ENCODE measurements around the gene RTKN2. TPM values are rescaled to one million over a fixed set of nuclear protein-coding genes. Genes with fewer than 3 reads are reported as not detected.

The RTKN2 gene
- total and polyA plus RNA-seq, 11 donors = 0.01 to 0.14 (median 0.10) TPM; not detected in 5

DNA sequence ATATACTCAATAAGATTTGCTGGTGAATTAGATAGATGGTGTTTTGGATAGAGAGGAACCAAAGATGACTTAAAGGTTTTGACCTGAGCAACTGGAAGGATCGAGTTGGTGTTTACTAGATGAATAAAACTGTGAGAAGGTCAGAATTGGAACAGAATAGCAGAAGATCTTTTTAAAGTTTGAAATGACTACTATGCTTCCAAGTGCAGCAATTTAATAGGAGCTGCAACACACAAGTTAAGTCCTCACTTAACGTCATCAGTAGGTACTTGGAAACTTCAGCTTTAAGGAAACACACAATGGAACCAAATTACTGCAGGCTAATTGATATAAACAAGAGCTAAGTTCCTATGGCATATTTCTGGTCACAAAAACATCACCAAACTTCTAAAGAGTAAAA is 86.5 kb downstream of the RTKN2 start:
- Histone ChIP-seq H3K4me3 (no peak overlapping the region), H3K36me3 (no peaks in the 10 kb centered on the region), H3K27ac (peak overlapping the region in 1 of 12 donors; percentile 38), H3K9me3 (peaks cover 0 to 10% (median 0%) of the 10 kb centered on the region in 12 donors), H3K27me3 (no peaks in the 10 kb centered on the region), H3K4me1 (peaks cover 0 to 5% (median 0%) of the 10 kb centered on the region in 12 donors)
- ATAC-seq (no peak), DNase-seq (no peak)
- WGBS, 4 donors = 77 to 87% (median 83%) methylated on average over 2 of the region's 2 CpGs
- intact Hi-C loops (cut with DNase I) = no loop called here
- no peak for TF ChIP-seq POLR2A (IDR thresholded peaks at IDR 0.05)
- TF ChIP-seq, protein P1, sequence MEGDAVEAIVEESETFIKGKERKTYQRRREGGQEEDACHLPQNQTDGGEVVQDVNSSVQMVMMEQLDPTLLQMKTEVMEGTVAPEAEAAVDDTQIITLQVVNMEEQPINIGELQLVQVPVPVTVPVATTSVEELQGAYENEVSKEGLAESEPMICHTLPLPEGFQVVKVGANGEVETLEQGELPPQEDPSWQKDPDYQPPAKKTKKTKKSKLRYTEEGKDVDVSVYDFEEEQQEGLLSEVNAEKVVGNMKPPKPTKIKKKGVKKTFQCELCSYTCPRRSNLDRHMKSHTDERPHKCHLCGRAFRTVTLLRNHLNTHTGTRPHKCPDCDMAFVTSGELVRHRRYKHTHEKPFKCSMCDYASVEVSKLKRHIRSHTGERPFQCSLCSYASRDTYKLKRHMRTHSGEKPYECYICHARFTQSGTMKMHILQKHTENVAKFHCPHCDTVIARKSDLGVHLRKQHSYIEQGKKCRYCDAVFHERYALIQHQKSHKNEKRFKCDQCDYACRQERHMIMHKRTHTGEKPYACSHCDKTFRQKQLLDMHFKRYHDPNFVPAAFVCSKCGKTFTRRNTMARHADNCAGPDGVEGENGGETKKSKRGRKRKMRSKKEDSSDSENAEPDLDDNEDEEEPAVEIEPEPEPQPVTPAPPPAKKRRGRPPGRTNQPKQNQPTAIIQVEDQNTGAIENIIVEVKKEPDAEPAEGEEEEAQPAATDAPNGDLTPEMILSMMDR (IDR thresholded peaks at IDR 0.05) = no peak

DNA sequence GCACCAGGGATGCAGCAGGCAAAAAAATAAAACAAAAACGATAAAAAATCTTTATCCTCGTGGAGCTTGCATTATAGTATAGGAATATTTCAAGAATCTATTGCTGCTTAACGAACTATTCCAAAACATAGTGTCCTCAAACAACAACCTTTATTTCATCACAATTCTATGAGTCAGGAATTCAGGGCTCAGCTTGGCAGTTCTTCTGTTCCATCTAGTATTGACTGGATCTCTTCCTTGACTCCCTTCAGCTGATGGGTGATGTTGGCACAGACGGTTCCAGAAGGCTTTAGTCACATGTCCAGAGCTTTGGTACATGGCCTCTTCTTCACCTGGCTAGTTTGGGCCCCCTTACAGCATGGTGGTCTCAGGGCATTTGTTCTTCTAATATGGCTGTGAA is 88.0 kb downstream of the RTKN2 start:
- DNase-seq (no peak), ATAC-seq (no peak)
- intact Hi-C loops (cut with DNase I) = no loop called here
- TF ChIP-seq POLR2A (IDR thresholded peaks at IDR 0.05) = no peak
- TF ChIP-seq, protein P1 (IDR thresholded peaks at IDR 0.05) = no peak
- no peak overlapping the region for H3K4me3 ChIP-seq
- peaks cover 0 to under 1% (median 0%) of the 10 kb centered on the region in 12 donors for H3K4me1 ChIP-seq
- 95 to 97% (median 97%) methylated on average over 4 of the region's 4 CpGs for WGBS, 4 donors
- no peaks in the 10 kb centered on the region for H3K36me3 ChIP-seq
- no peak overlapping the region for H3K27ac ChIP-seq
- peaks cover 0 to 10% (median 0%) of the 10 kb centered on the region in 12 donors for H3K9me3 ChIP-seq
- no peaks in the 10 kb centered on the region for H3K27me3 ChIP-seq

DNA sequence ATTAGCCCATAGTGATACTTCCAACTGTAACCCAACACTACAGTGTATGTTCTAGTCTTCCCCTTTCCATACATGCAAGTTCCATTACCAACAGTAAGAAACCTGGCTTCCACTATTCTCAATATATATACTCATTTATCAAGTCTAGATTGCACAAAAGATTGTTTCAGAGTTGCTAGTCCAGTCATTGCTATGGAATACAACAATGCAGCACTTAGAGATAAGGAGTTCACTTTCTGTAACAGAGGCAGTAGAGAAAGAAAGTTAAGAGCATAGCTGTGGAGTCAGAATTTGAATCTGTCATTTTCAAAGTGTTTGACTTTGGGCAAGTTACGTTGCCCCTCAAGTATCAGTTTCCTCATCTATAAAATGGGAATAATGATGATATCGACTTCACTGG is 90.1 kb downstream of the RTKN2 start:
- Histone ChIP-seq H3K27ac (no peak overlapping the region), H3K4me1 (peaks cover 0 to 7% (median 0%) of the 10 kb centered on the region in 12 donors), H3K36me3 (no peaks in the 10 kb centered on the region), H3K27me3 (no peaks in the 10 kb centered on the region), H3K9me3 (peaks cover 0 to 10% (median 0%) of the 10 kb centered on the region in 12 donors), H3K4me3 (no peak overlapping the region)
- ATAC-seq (no peak), DNase-seq (no peak)
- intact Hi-C loops (cut with DNase I) = no loop called here
- 94 to 97% (median 96%) methylated on average over 2 of the region's 2 CpGs for WGBS, 4 donors
- TF ChIP-seq, protein P1 (IDR thresholded peaks at IDR 0.05) = no peak
- no peak for TF ChIP-seq POLR2A (IDR thresholded peaks at IDR 0.05)

DNA sequence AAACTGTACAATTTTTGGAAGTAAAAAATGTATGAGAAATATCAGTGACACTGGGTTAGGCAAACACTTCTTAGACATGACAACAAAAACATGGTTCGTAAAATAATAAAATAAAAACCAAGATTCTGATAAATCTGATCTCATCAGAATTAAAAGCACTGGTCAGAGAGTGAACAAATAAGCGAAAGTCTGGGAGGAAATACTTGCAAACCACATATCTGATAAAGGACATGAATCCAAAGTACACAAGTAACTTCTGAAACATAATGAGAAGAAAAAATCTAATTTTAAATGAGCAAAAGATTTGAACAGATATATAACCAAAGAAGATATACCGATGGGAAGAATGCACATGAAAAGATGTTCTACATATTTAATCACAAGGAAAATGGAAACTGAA is 91.5 kb downstream of the RTKN2 start:
- TF ChIP-seq POLR2A (IDR thresholded peaks at IDR 0.05) = no peak
- TF ChIP-seq, protein P1 (IDR thresholded peaks at IDR 0.05) = no peak
- ATAC-seq = no peak
- Histone ChIP-seq H3K27ac (no peak overlapping the region), H3K36me3 (no peaks in the 10 kb centered on the region), H3K9me3 (peaks cover 0 to 23% (median 7%) of the 10 kb centered on the region in 12 donors), H3K4me3 (no peak overlapping the region), H3K27me3 (no peaks in the 10 kb centered on the region), H3K4me1 (peaks cover 0 to 7% (median 0%) of the 10 kb centered on the region in 12 donors)
- 86 to 92% (median 91%) methylated on average over 3 of the region's 3 CpGs for WGBS, 4 donors
- DNase-seq = no peak
- intact Hi-C loops (cut with DNase I) = no loop called here
